CD4-positive, alpha-beta T cell treated with Interleukin-17A for 1 hour (primary cell): Measurements from ENCODE around the gene FCHO2.

Experiments used
- DNase-seq: peaks from one replicate; pipeline ENCODE4 v3.0.0-alpha.2; 2020

Gene FCHO2

DNA sequence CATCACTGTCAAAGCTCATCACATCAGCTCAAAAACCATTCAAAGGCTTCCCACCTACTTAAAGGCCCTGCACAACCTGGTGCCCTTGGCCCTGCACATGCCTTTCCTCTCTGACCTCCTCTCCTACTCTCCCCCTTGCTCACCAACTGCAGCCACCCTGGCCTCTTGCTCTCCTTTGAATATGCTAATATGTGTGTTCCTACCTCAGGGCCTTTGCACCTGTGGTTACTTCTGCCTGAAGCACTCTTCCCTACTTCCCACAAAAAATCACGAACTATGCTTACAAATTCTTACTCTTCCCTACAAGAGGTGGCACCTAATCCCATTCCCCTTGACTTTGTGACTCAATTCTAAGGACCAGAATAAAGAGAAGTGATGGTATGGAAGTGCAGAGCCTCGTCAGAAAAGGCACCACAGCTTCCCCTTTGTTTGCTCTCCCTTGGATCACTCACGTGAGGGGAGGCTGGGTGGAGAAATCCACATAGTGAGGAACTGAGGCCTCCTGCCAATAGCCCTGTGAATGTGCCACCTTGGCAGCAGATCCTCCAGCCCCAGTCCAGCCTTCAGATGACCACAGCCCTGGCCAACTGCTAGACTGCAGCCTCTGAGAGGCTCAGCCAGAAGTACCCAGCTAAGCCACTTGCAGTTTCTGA is 161.4 kb downstream of the FCHO2 start:
- no peak for DNase-seq

- no peak for DNase-seq
These were observed 162.6 kb downstream of the FCHO2 start for GRCh38 chr5:73118391-73118973.

DNA sequence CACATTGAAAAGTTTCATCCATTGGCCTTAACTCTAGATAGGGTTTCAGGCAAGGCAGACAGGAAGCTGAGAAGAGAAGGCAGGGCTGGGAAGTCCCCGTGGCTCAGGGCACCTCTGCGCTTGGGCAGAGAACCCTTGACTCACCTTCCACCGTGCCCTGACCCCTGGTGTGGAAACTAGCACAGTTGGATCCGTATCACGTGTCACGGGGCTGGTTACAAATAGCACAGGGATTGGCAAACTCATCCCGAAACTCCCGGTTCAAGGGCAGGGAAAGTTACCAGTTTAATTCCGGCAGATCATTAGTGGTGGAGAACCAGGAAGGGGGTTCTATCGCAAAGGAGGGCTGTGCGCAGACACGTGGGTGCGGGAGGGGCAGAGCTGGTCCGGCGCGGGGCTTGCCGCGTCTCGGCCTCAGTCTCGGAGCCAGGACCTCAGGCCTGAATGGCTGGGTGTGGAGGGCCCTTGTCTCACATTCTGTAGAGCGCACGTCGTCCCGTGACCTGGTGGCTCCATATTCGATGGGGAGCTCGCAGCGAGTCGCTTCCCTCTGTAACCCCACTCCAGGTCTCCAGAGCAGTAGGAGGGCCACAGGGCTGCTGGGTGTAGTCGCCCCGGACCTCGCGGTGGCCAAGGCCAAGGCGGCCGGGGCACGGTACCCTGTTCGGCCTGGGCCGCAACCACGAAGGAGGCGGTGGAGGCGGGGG is 163.8 kb downstream of the FCHO2 start:
- peak; percentile 11 for DNase-seq

GRCh38 chr5:73120222-73121118 is 164.6 kb downstream of the FCHO2 start, which contains the start of gene TMEM171:
Gene TMEM171, plus strand, starts transcription at chr5:73120575. Its CDS starts 2,799 bp downstream, at chr5:73123374.
- no peak for DNase-seq

- no peak for DNase-seq
These were observed 165.2 kb downstream of the FCHO2 start for GRCh38 chr5:73121119-73121463.

- DNase-seq = no peak
These were observed 167.3 kb downstream of the FCHO2 start for GRCh38 chr5:73122875-73123810.

DNA sequence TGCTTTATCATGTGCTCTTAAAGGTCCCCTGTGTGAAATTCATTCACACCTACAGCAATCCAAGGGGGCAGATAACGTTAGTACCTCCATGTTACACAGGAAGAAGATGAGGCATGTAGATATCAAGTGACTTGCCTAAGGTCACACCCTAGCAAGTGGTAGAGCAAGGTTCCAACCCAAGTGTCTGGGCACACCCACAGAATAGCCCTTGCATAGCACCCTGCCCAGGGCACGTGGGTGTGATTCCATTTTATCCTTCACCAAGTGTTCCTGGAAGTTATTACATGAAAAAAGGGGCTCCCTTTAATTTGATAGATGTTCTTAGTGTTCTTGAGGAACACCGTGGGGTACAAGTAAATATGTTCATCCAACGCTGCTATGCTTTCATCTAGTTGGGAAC is 169.4 kb downstream of the FCHO2 start:
- no peak for DNase-seq

GRCh38 chr5:73126381-73126780 is 170.5 kb downstream of the FCHO2 start:
- DNase-seq = no peak

GRCh38 chr5:73126957-73127356 is 171.1 kb downstream of the FCHO2 start:
- DNase-seq = no peak

GRCh38 chr5:73129143-73129542 is 173.3 kb downstream of the FCHO2 start:
- no peak for DNase-seq

GRCh38 chr5:73130811-73131210 is 175.0 kb downstream of the FCHO2 start:
- DNase-seq = no peak

DNA sequence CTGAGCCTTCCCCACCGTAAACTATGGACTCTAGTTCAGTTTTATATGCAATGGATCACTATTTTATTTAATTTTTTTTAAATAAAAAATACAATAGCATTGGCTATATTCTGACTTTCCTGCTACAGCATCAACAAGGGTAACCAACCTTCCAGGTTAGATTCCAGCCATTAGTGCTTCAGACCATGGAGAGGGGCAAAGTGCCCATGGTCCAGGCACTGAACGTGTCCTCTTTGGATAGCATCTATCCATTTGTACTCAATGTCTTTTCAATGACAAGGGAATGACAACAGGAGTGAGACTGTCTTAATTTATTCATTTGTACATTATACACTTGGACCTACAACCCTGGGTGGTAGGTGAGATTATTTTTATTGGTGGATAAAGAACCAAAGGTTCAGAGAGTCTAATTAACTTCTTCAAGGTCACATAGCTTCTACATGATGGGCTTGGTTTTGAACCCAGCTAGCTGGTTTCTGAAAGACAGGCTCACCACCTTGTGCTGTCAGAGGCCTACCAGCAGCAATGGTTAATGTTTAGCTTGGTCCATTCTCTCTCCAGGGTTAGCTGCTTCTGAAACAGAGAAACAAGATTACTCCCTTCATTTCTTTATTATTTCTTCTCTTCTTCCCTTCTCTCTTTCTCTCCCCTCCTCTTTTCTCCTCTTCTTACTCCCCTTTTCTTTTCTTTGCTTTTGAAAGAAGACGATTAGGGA is 176.0 kb downstream of the FCHO2 start:
- no peak for DNase-seq

DNA sequence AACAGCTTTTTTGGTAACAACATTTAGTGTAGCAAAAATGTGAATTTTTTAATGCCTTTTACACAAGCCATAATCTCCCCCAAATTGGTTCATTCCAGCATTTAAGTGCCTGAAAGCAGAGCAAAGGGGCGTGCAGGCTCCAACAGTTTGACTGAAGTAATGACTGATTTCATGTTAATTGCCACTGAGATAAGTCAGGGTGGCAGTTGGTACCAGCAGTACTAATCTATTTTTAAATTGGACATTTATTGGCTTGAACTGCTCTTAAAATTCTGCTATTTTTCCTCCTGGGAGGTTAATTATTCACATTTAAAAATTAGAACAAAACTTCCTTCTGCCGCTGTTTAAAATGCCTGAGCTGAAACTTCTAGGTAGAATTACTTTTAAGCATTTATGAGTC is 176.9 kb downstream of the FCHO2 start:
- DNase-seq = no peak

DNA sequence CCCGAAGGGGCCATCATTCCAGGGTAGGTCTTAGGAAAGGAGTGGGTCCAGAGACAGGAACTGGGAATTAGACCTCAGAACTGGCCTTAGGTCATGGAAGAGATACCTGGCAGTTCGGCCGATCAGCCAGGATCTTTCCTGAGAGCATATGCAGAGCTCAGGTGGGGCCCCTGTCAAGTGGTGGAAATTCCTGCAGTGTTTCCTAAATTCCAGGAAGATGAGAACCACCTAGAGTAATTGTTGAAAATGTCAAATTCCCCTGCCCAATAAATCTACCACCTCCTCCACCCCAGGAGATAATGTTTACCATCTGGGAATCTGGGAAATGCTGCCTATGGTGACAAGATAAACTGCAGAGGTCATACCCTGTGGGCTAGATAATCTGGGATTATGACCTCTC is 179.2 kb downstream of the FCHO2 start:
- DNase-seq = no peak

GRCh38 chr5:73135429-73136054 is 179.7 kb downstream of the FCHO2 start:
- no peak for DNase-seq

- DNase-seq = no peak
These were observed 180.3 kb downstream of the FCHO2 start for GRCh38 chr5:73136055-73136562.

DNA sequence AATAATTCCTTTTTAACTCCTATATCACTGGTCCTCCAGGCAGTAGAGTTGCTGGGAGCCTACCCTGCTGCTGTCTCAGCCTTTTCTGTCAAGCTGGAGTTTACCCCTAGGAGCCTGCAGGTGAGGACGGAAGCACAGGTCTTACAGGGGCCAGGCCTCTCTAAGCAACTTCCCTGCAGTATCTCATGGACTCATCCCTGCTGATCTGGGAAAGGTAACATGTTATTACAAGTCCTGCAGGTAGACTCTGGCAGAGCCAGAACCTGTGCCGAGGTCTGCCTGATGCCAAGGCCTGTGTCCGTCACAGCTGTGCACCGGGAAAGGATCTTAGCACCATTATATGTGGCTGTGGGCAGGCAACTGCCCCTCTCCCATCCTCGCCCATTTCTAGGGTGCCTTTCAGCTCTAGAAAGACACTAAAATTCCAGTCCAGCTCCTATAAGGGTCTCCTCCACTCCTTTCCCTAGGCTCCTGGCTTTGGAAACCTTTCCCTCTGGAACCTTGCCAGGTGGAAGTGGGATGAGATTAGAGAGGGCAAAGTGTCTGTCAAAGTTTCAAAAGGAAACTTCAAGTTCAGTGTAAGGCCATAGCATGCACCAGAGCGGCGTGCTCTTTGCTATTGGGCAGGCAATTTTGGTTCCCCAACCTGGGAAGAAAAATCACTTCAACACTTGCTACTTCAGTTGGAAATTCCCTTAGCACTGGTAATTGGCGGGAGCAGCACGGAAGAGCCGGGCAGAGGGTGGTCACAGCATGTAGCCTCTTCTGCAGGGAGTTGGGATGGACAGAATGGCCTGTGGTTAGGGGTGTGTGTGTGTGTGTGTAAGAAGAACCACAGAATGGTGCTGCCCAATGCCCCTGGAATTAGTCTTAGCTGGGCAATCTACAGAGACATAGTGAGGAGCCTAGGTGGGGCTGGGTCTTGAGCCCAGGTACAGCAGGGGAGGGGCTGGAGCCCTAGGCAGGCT is 182.0 kb downstream of the FCHO2 start:
- no peak for DNase-seq

GRCh38 chr5:73139485-73139884 is 183.6 kb downstream of the FCHO2 start:
- no peak for DNase-seq
